Mesangial cell (primary cell): ENCODE results near the gene TMEM69. TPM values are rescaled to one million over a fixed set of nuclear protein-coding genes. Genes with fewer than 3 reads are reported as not detected.

Experiments
- total RNA-seq: library from RNA; depleted of rRNA; stranded (reverse); fragments of >200 nt; gene quantifications from 2 replicates; pipeline ENCODE4 v1.2.3, GENCODE V29; 2015

Gene TMEM69, protein sequence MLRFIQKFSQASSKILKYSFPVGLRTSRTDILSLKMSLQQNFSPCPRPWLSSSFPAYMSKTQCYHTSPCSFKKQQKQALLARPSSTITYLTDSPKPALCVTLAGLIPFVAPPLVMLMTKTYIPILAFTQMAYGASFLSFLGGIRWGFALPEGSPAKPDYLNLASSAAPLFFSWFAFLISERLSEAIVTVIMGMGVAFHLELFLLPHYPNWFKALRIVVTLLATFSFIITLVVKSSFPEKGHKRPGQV
- 25.7 and 28.4 TPM in 2 replicates for total RNA-seq

DNA sequence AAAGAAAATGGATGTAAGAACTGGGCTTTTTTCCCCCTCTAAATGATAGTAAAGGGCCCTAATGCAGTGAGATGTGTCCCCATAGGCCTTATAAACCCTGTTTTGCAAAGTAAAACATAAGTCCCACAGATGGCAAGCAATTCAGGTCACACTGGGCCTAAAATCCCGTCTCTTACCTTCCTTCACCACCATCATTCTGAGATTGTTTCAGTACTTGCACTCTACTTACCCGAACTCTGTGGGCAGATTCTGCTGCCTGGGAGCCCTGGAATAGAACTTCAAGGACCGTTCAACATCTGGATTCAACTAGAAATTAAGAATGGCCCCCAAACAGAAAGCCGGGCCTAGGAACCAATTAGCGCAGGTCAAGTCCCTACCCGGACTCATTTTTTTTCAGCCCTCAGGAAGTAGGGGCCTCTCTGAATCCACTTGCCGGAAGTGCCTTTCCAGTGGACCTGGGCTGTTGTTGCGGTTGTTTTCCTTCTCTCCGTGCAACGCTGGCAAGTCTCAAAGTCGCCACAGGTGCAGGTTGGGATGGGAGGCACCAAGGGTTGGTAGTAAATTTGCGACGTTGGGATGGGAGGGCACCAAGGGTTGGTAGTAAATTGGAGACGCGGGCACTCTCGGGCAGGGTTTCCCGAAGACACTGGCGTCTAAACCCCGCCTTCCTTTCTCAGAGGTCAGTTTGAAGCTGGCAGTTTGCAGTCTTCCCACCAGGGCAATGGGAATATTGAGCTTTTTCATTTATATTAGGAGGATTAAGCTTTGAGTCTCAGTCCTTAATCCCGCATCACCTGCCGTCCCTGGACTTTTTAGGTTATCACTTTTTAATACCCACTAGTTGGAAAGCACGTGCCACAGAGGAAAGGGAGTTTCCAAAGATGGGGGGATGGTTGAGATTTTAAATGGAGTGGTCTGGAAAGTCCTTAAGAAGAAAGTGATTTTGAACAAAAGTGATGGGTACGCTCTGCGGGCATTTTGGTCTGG is at the start of gene TMEM69:
Gene TMEM69, plus strand, starts transcription at position 428 of the 987 bp plus-strand sequence. CDS start 2,888 bp downstream, outside the sequence.

DNA sequence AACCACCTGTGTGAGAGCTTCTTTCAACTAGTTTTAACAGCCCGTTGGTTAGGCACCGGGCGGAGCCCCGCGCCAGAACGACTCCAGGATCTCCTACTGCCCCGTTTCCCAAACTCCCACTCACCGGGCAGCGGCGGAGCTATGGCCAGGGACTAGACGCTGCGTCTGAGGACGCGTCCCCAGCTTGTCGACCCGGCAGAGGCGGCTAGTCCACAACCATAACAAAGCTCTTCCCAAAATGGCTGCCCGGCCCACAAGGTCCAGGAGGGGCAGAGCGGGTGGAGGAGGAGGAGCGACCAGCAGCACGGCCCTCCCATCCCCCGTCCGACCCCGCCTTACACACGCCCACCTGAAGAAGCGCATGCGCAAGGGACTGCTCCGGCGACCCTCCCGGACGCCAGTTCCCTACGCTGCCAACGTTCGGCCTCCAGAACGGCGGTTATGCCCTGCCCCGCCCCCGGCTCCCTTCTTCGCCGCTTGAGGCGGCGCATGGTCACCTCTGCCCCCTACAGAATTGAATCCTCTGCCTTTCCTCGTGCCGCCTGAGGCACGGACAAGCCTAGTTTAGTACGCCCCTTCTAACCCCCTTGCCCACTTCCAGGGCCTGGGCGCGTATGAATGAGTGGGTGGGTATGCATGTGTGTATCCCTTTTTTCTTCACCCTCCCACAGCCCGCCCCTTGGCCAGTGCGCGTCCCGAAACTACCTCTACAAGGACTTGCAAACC is 1.5 kb upstream of the TMEM69 start, which contains the start of gene GPBP1L1:
Gene GPBP1L1, minus strand, starts transcription at position 246 of the 726 bp plus-strand sequence. CDS start 27,446 bp downstream, outside the sequence.

Other genes starting within 250 kb of the TMEM69 start
- gene TESK2, start 197.0 kb upstream of the TMEM69 start, total RNA-seq: 1.6 and 2.5 TPM in 2 replicates
- gene CCDC163, start 188.1 kb upstream of the TMEM69 start, total RNA-seq: 0.51 and 2.4 TPM in 2 replicates
- gene MMACHC, start 187.9 kb upstream of the TMEM69 start, total RNA-seq: 4.2 and 6.0 TPM in 2 replicates
- 305 and 578 TPM in 2 replicates for gene PRDX1, start 166.3 kb upstream of the TMEM69 start, total RNA-seq
- 108 and 123 TPM in 2 replicates for gene AKR1A1, start 137.4 kb upstream of the TMEM69 start, total RNA-seq
- gene NASP, start 104.1 kb upstream of the TMEM69 start, total RNA-seq: 21.4 and 74.0 TPM in 2 replicates
- gene CCDC17, start 64.1 kb upstream of the TMEM69 start, total RNA-seq: under 0.01 and 0.89 TPM in 2 replicates
- 41.7 and 58.9 TPM in 2 replicates for gene GPBP1L1, start 1.6 kb upstream of the TMEM69 start, total RNA-seq
- 4.6 and 5.1 TPM in 2 replicates for gene IPP, start 62.5 kb downstream of the TMEM69 start, total RNA-seq
- 28.8 and 32.6 TPM in 2 replicates for gene MAST2, start 115.4 kb downstream of the TMEM69 start, total RNA-seq